OCI-LY7 (cell line): ENCODE results near the gene PTPRM. TPM values are rescaled to one million over a fixed set of nuclear protein-coding genes. Genes with fewer than 3 reads are reported as not detected.

Experiments
- BruUV-seq: library from RNA; stranded (reverse); fragments of 400-500 nt; replicated peaks from 2 replicates; lab custom pipeline; 2021; lab: Mats Ljungman, UMichigan
- CTCF ChIA-PET: fragments of 300-600 bp; sonication (Branson Sonifier 250); formaldehyde crosslinking; loops from one replicate; lab custom pipeline; 2022; ENCODE audit warnings: antibody characterized with exemption; ENCODE audit not compliant: unreplicated experiment; lab: Charles Lee
- POLR2A ChIA-PET: fragments of 300-600 bp; sonication (Branson Sonifier 250); formaldehyde crosslinking; loops from one replicate; lab custom pipeline; 2022; ENCODE audit warnings: antibody characterized with exemption; lab: Charles Lee
- DNase-seq: peaks from one replicate; pipeline ENCODE4 v3.0.0-alpha.2; 2015; ENCODE audit warnings: low spot score
- H2AFZ ChIP-seq: fragments of 200-600 bp; sonication (generic), shearing (Covaris generic); 2 replicates; pipeline ENCODE4 v1.6.1; 2014; ENCODE audit warnings: mild to moderate bottlenecking, antibody characterized with exemption, low read length, moderate library complexity
- H3K27ac ChIP-seq: fragments of 200-600 bp; sonication (generic); 2 replicates; pipeline ENCODE4 v1.5.1; 2014; ENCODE audit warnings: mixed run types, low read depth, mild to moderate bottlenecking, moderate library complexity, low read length, inconsistent platforms; ENCODE audit not compliant: poor library complexity, severe bottlenecking
- H3K36me3 ChIP-seq: fragments of 200-600 bp; sonication (generic); 2 replicates; pipeline ENCODE4 v1.6.1; 2014; ENCODE audit warnings: mild to moderate bottlenecking, antibody characterized with exemption, low read length, moderate library complexity, mixed read lengths; ENCODE audit not compliant: insufficient read depth
- H3K4me1 ChIP-seq: fragments of 200-600 bp; sonication (generic); 2 replicates; pipeline ENCODE4 v1.5.1; 2014; ENCODE audit warnings: mild to moderate bottlenecking, low read length; ENCODE audit not compliant: insufficient read depth, poor library complexity, severe bottlenecking
- H3K4me2 ChIP-seq: fragments of 200-600 bp; sonication (generic); 2 replicates; pipeline ENCODE4 v1.6.1; 2014; ENCODE audit warnings: mild to moderate bottlenecking, low read length
- H3K4me3 ChIP-seq: fragments of 200-600 bp; sonication (generic); 2 replicates; pipeline ENCODE4 v1.5.1; 2014; ENCODE audit warnings: mild to moderate bottlenecking, low read depth, low read length; ENCODE audit not compliant: poor library complexity, severe bottlenecking
- H3K79me2 ChIP-seq: fragments of 200-600 bp; sonication (generic); 2 replicates; pipeline ENCODE4 v1.6.1; 2016; ENCODE audit warnings: low read depth, mild to moderate bottlenecking, low read length, moderate library complexity, mixed read lengths; ENCODE audit not compliant: insufficient read depth
- H3K9me2 ChIP-seq: fragments of 200-600 bp; sonication (generic); 2 replicates; pipeline ENCODE4 v1.6.1; 2016; ENCODE audit warnings: mild to moderate bottlenecking, low read length, mixed read lengths; ENCODE audit not compliant: insufficient read depth
- H3K9me3 ChIP-seq: fragments of 200-600 bp; sonication (generic); 2 replicates; pipeline ENCODE4 v1.6.1; 2014; ENCODE audit warnings: mild to moderate bottlenecking, mixed run types, low read length, mixed read lengths
- H4K20me1 ChIP-seq: fragments of 200-600 bp; sonication (generic); 2 replicates; pipeline ENCODE4 v1.6.1; 2014; ENCODE audit warnings: mild to moderate bottlenecking, antibody characterized with exemption, low read length, moderate library complexity, mixed read lengths; ENCODE audit not compliant: insufficient read depth
- EZH2phosphoT487 ChIP-seq: fragments of 200-600 bp; sonication (generic); IDR thresholded peaks from 2 replicates; pipeline ENCODE4 v1.6.1; 2018; ENCODE audit warnings: low read depth, borderline replicate concordance, mild to moderate bottlenecking, mixed run types, antibody characterized with exemption, low read length, moderate library complexity, mixed read lengths
- intact Hi-C: fragments of 100-400 bp; cut with micrococcal nuclease; formaldehyde crosslinking; loops from one replicate; pipeline ENCODE4 v1.10.0; 2022; ENCODE audit not compliant: unreplicated experiment
- total RNA-seq, 2 experiments: library from RNA; depleted of rRNA in 1 of 2; stranded (reverse); fragments of >200 nt in 1 of 2; shearing (Covaris generic) in 1 of 2; gene quantifications; 2 replicates each; pipeline ENCODE4 v1.2.3, GENCODE V29; 2014 to 2022
- TF ChIP-seq, protein P1 (sequence below): fragments of 200-600 bp; sonication (generic); conservative IDR thresholded peaks from 2 replicates; pipeline ENCODE4 v1.5.1; 2014; ENCODE audit warnings: mild to moderate bottlenecking, antibody characterized with exemption, low read length, moderate library complexity, mixed read lengths

PTPRM gene
- total RNA-seq, 2 experiments from 2014 or later, result not detected

DNA sequence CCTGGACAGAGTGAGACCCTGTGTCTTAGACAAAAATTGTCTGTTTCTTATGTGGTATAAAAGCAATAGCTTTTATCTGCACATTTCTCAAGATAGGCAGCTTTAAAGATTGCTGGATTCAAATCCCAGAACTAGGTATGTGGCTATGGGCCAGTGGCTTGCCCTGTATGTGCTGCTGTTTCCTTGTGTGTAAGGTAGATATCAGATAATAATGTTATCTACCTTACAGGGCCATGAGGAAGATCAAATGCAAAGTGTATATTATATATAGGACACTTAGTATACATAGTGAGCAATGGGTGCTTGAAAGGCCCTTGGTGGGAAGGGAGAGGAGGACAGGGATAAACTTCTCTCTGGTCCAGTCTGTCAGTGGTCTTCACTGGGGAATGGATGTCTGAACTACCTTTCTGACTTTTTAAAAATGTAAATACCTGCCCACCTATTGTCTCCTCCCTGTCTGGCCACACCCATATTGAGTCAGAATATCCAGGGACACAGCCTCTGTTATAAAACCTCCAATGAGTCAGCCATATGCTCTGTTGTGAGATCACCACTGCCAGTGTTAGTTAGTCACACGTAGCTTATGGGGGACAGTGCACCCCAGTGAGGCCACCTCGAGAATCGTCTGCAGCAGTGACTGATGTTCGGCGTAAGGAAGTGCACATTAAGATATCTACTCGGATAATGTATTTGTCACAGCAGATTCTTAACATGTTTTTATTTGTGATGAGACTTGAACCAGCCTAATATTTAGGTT is 383.4 kb downstream of the PTPRM start:
- BruUV-seq, result no TSS peak
- H3K27ac ChIP-seq, result no peak overlapping the region
- no peak overlapping the region for H3K4me3 ChIP-seq
- no peak overlapping the region for H2AFZ ChIP-seq
- DNase-seq, result no peak
- H3K79me2 ChIP-seq, result no peaks in the 10 kb centered on the region
- H3K9me3 ChIP-seq, result no peaks in the 10 kb centered on the region
- no peaks in the 10 kb centered on the region for H4K20me1 ChIP-seq
- H3K4me1 ChIP-seq, result no peaks in the 10 kb centered on the region
- H3K36me3 ChIP-seq, result no peaks in the 10 kb centered on the region
- no peak for TF ChIP-seq EZH2phosphoT487
- TF ChIP-seq, protein P1, sequence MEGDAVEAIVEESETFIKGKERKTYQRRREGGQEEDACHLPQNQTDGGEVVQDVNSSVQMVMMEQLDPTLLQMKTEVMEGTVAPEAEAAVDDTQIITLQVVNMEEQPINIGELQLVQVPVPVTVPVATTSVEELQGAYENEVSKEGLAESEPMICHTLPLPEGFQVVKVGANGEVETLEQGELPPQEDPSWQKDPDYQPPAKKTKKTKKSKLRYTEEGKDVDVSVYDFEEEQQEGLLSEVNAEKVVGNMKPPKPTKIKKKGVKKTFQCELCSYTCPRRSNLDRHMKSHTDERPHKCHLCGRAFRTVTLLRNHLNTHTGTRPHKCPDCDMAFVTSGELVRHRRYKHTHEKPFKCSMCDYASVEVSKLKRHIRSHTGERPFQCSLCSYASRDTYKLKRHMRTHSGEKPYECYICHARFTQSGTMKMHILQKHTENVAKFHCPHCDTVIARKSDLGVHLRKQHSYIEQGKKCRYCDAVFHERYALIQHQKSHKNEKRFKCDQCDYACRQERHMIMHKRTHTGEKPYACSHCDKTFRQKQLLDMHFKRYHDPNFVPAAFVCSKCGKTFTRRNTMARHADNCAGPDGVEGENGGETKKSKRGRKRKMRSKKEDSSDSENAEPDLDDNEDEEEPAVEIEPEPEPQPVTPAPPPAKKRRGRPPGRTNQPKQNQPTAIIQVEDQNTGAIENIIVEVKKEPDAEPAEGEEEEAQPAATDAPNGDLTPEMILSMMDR, result no peak
- intact Hi-C loops, result no loop called here
- H3K4me2 ChIP-seq, result no peak overlapping the region
- ChIA-PET CTCF (no interaction called here), POLR2A (no interaction called here)
- no peaks in the 10 kb centered on the region for H3K9me2 ChIP-seq

GRCh38 chr18:7953095-7953958 is 386.2 kb downstream of the PTPRM start:
- no peaks in the 10 kb centered on the region for H4K20me1 ChIP-seq
- POLR2A ChIA-PET, result interaction anchor here (0.7 kb wide), 1 partner anchor 677 kb away, joined by 4 read pairs; no protein-coding TSS in a partner anchor
- no peak for DNase-seq
- H3K27ac ChIP-seq, result no peak overlapping the region
- CTCF ChIA-PET, result no interaction called here
- intact Hi-C loops, result no loop called here
- no peaks in the 10 kb centered on the region for H3K9me2 ChIP-seq
- H3K4me1 ChIP-seq, result no peaks in the 10 kb centered on the region
- no peaks in the 10 kb centered on the region for H3K36me3 ChIP-seq
- no peaks in the 10 kb centered on the region for H3K79me2 ChIP-seq
- no peak for TF ChIP-seq EZH2phosphoT487
- TF ChIP-seq, protein P1, result no peak
- no peak overlapping the region for H2AFZ ChIP-seq
- no peak overlapping the region for H3K4me2 ChIP-seq
- H3K9me3 ChIP-seq, result no peaks in the 10 kb centered on the region
- no TSS peak for BruUV-seq
- no peak overlapping the region for H3K4me3 ChIP-seq
